ENCODE measurements around the gene RAB33A.

RAB33A gene

DNA sequence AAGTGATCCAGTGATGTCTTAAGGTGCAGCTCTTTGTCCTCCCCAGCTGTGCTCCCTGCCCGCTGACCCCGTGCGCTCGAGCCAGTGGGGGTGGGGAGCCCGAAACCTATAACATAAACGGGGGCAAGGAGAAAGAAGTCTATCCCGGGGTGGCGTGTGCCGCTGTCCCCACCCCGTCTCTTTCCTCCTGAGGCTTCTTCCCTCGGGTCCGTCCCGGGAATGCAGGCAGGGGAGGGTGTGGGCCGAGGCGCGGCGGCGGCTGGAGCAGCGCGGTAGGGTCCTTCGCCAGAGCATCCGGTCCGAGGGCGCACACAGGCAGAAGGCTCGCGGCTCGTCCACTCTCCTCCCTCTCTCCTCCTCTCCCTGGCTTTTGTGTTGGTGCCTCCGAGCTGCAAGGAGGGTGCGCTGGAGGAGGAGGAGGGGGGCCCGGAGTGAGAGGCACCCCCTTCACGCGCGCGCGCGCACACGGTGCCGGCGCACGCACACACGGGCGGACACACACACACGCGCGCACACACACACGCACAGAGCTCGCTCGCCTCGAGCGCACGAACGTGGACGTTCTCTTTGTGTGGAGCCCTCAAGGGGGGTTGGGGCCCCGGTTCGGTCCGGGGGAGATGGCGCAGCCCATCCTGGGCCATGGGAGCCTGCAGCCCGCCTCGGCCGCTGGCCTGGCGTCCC lies at the start of gene RAB33A:
TSS of gene RAB33A (plus strand) at position 517 of the 681 bp plus-strand sequence. CDS start at position 618, 101 bp downstream.
- no peak for FAIRE-seq

GRCh38 chrX:130124577-130124976 lies 47.2 kb upstream of the RAB33A start:
- FAIRE-seq = no peak

GRCh38 chrX:130125091-130125874 lies 46.5 kb upstream of the RAB33A start:
- no peak for FAIRE-seq

GRCh38 chrX:130130990-130131389 lies 40.8 kb upstream of the RAB33A start:
- FAIRE-seq = no peak

DNA sequence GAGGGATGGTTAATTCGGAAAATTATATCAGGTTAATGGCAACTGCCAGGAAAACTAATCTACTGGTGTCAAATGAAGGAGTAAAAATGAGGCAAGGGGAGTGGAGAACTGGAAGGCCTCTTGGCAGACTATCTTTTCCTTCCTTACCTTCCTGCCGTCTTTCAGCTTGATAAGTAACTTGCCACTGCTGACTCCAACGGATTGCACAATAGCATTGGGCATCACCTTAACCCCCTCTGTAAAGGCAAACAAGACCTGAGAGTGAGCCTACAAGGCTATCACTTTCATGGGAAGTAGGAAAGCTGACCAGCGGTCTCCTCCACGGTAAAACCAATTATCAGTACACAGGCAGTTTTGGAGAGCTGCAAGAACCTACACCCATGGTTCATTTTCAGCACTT lies 35.3 kb upstream of the RAB33A start:
- no peak for FAIRE-seq

GRCh38 chrX:130136961-130137360 lies 34.8 kb upstream of the RAB33A start:
- no peak for FAIRE-seq

DNA sequence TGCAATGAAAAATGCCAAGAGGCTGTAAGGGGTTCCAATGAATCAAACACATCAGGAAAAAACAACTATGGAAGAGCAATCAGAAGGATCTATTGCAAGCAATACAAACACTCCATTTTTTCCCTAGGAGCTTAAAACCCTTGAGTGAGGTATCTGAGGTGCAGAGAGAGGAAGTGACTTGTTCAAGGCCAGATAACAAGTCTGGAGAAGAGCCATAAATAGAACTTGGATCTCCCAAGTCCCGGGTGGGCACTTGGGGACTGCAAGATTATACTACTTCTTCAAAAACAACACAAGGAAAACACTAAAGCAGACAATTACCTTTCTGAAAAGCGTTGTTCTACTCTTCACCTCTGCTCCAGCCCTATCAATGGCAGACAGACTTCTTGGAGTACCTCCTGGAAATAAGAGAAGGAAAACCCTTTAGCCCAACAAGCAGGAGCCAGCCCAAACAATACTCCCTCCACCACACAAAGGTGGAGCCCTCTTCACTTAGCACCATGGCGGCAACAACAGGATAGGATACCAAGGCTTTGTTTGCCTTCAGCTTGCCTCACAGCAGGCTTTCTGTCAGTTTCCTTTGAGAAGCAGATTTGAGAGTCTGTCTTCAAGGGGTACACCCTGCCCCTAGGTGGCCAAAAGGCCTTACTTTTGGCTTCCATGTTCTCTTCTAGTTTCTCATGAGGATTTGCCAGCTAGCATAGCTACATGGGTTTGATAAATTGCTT lies 32.1 kb upstream of the RAB33A start:
- no peak for FAIRE-seq

GRCh38 chrX:130144509-130144908 lies 27.3 kb upstream of the RAB33A start:
- no peak for FAIRE-seq

DNA sequence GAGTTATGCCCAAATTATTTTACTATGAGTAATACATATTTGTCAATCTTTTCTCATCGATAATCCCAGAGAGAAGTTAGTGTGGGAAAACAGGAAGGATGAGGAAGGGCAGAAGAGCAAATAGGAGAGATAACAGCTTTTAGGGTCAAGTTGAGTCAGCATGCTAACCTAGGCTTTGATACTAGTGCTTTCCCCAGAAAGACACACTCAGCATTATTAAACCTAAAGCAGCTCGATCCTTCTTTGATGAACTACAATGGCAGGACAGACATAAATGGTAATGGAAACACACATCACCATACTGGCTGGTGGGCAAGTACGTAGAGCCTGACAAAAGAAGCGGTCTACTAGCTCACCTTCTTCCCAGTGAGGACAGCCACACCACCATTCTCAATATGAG lies 26.6 kb upstream of the RAB33A start:
- no peak for FAIRE-seq

DNA sequence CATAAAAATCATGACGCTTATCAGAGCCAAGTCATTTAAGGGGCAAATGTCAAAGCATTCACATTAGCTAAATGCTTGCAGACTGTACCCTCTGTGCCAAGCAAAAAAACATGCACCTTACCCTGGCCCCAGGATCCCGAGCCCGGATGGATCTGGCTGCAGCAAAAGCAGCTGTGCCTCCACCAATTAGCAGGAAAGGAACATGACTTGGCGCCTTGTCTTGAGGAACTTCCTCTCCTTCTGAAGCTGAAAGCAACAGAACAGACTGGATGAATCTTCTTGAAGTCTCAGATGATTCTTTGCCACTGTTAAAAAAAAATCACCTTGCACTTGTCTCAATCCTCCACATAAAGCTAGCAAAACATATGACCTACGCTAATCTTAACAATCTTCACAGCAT lies 24.1 kb upstream of the RAB33A start:
- FAIRE-seq = no peak

DNA sequence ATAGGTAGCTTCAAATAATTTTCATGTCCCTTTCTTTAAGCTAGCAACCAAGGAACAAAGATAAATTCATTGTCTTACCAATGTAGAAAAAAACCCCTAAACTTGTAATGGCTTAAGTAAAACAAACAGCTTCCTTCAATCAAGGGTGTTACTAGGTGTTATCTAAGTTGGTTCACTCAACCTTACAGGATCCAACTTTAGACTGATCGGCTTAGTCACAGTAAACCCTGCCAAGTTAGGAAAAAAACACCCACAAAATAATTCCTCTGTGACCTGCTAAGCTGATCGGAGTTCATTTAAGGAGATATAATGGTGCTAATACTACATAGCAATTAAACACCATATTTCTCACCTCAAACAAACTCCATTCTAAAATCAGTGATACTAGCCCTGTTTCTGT lies 16.2 kb upstream of the RAB33A start:
- no peak for FAIRE-seq

DNA sequence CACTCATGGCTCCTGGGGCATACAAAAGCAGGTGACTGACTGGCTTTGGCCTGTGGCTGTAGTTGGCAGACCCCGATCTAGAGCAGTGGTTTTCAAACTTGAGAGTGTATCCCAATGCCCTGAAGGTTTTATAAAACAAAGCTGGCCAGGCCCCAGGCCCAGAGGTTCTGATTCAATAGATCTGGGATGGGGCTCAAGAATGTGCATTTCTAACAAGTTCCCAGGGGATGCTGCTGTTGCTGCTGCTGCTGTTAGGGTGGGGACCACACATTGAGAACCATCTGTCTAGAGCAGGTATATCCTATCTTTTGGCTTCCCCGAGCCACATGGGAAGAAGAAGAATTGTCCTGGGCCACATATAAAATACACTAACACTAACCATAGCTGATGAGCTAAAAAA lies 13.5 kb upstream of the RAB33A start:
- FAIRE-seq = no peak

- FAIRE-seq = no peak
Measured at GRCh38 chrX:130159776-130160175, 12.0 kb upstream of the RAB33A start.

GRCh38 chrX:130162094-130162735 lies 9.5 kb upstream of the RAB33A start:
- no peak for FAIRE-seq

DNA sequence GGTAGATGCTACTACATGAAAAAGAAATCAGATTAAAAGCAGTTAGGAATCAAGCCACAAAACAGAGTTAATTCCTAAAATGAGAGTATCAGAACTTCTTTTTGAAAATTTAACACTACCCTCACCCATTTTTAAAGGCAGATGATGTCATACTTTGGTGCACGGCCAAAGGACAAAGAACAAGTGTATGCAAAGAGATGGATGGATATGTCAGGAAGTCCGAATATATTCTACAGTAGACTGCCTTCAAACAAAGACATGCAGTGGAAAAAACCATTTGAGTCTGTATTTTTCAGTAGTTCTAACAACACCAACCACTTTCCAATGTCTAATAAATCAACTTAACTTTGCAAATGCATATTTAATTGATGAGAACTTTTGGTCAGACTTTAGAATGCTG lies 8.4 kb upstream of the RAB33A start:
- no peak for FAIRE-seq

GRCh38 chrX:130165181-130165702 lies 6.5 kb upstream of the RAB33A start:
- FAIRE-seq = no peak

DNA sequence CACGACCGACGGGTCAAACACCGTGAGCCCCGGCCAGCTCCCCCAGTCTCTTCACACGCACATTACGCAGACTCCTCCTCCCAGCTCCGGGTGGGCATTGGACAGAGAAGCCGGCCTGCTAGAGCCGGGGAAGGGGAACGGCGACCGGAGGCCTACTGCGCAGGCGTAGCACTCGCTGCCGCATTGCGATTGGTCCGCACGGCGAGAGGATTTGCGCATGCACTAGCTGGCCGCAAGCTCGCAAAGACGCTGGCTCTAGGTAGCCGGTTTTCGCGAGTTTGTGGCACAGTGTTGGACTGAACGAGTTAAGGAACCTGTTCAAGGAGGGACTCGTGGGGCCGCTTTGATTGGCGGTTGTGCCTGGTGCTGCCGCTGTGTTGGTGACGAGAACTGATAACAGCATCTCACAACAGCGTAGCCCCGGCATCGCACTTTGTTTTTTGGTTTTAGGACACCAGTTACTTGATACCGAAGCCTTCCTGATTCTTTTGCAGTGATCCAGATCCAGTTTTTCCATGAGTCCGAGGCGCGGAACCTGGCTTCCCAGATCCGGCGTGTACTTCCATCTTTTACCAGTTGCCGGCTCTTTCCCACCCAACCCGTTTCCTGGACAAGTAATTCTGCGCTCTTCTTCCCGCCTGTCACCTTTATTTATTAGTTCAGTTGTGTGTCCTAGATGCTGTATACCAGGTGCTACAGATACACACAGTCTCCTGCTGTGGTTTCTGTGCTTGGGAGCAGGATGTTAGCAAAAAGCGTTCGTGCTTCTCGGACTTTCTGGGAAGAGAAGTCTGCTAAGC lies 5.9 kb upstream of the RAB33A start, which contains the start of gene AIFM1:
TSS of gene AIFM1 (minus strand) at position 139 of the 800 bp plus-strand sequence. CDS start 185 bp downstream, outside the sequence.
- peak; percentile 91 for FAIRE-seq

DNA sequence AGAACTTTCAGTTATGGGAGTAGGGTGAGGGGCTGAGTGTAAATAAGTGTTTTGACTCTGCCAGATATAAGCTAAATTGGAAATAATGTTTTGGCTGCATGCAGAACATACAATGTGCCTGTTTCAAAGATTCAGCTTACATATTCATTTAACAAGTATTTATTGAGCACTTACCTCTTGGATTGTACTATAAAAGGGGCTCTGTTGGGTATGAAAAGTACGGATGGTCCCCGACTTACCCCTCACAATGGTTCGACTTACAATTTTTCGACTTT lies 5.3 kb upstream of the RAB33A start:
- no peak for FAIRE-seq

DNA sequence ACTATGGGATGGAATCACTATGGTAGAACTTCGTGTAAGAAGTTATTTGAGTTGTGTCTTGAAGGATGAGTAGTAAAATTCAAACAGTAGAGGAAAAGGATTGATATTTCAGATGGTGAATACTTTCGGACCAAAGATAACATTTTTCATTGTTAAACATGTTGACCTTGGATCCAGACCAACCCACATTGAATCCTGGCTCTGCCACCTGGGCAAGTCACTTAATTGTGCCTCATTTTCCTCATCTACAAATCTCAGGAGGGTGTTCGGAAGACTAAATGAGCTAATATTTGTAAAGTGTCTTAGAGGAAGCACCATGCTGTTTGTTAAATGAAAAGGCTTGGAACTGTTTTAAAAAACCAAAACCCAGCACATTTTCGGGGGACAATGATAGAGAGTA lies 4.7 kb upstream of the RAB33A start:
- FAIRE-seq = no peak

DNA sequence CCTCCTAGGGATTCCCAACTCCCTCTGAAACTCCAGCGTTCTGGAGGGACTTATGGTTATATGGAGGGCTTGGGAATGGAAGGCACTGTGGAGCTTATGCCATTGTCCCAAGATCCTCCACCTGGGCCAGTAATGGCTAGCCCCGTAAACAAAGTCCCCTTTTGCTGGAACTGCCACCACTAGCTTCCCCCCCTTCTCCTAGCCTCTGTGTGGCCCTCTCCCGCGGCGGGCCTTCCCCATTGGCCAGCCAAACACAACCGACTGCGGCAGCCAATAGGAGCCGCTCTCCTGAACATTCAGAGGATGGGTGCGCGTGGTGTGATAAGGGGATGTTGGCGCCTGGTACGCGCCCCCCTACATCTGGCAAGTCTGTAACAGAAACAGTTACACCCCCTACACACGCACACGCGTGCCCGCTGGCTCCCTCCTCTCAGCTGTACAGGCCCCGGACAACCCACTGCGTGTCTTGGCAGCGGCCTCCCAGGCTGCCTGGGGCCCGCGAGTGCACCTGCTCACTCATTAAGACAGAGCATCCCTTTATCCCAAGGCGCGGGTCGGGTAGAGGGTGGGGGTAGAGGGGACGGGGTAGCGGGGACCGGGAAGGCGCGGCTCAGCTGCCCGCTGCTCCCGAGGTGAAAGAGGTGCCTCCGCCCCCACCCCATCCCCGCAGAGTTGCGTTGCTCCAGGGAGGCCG lies 863 bp upstream of the RAB33A start:
- no peak for FAIRE-seq

GRCh38 chrX:130172127-130172845 lies 524 bp downstream of the RAB33A start:
- no peak for FAIRE-seq

All from G401.6 (cell line).